GM19463 (cell line): ENCODE measurements around the gene ATR.
A peak's percentile ranks its signal among the peaks of the same experiment; 100 is the strongest.
"Not testable (repeated sequence)": the region's sequence is repeated elsewhere in the genome, so short reads cannot be mapped to it uniquely, and the experiment has no call there.

Experiments
- ATAC-seq: cut with Tn5 transposase; IDR thresholded peaks from one replicate; pipeline ENCODE4 v1.9.1; 2021; ENCODE audit warnings: mild to moderate bottlenecking, moderate library complexity; ENCODE audit not compliant: unreplicated experiment

The ATR gene

DNA sequence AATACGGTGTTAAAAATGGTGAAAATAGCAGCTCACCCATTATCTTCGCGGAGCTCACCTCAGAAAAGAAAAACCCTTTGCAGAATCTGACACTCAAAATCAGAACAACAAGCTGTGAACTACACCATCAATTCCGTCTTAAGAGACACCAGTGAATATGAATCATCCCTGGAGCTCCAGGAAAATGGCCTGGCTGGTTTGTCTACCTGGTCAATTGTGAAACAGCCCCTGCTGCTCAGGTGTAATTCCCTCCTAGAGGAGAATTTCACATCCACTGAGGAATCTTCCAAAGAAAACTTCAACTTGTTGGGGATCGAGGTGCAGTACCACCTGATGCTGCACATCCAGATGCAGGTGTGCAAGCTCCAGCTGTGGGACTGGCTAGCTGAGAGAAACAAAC, 127.7 kb downstream of the ATR start:
- ATAC-seq, result no peak

GRCh38 chr3:142450189-142450588, 128.3 kb downstream of the ATR start:
- no peak for ATAC-seq

DNA sequence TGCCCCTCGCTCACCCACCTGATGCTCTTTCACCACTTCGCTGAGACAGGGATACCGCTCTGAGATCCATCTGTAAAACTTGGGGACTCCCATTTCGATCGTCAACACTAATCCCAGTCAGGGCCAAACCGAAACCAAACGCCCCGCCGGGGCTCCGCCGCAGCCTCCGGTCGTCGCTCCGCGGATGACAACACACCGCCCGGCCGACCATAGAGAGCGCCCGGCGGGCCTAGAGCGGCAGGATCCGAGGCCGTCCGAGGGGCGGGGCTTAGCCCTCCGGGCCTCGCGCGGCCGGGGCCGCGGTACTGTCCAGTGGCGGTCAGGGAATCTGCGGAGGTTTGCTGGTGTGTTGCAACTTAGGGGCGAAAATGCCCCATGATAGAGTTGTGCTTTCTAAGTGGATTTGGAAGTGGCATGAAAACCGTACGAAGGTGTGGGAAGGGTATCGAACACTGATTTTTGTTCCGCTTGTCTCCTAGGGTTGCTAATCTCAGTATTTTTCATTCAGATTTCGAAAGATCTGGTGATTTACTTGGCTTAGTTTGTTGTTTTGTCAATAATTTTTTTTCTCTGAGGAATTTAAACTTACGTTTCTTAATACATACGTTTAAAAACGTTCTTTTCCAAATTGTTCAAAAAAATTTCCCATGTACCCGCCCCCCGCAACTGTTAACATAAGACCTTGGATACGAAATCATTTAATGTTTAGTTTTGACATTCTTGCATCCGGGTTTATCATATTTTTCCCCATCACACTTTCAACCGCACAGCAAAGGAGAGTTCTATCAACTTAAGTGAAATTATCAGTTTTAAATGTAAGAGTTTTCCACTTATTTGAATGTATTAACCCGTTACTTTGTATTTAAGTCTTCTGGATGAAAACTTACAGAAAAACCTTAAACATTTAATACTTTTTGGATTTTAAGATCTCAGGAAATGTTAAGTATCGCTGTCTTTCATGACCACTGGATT, 130.4 kb downstream of the ATR start, which contains the start of gene XRN1:
TSS of gene XRN1 (minus strand) at position 186 of the 972 bp plus-strand sequence. CDS start at position 93, 93 bp downstream.
- peak; percentile 87 for ATAC-seq

DNA sequence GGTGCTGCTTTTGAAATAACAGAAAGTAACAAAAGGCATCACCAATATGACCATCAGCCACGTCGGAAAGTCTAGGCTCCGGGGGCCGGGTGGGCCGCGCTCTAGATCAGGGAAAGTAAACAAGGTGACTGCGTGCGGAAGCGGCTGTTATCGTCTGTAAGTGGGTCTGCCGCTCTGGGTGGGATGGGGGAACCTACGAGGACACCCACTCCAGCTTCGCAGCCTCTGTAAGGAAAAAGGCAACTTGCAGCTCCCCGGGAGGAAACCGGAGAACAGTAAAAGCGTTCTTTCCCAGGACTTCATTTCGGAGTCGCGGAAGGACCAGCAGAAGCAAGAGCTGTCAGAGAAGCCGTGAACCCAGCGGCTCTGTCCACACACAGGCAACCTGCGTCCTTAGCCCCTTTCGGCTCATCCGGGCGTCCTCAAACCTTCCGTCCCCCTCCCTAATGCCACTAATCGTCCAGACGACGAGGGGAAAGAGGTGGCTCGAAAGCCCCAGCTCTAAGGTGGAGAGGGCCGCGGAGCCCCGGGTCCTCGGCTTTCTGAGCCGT, 131.2 kb downstream of the ATR start:
- ATAC-seq, result peak; percentile 16

GRCh38 chr3:142445816-142446254, 132.7 kb downstream of the ATR start:
- peak; percentile 47 for ATAC-seq

GRCh38 chr3:142444343-142444742, 134.2 kb downstream of the ATR start:
- ATAC-seq, result no peak

DNA sequence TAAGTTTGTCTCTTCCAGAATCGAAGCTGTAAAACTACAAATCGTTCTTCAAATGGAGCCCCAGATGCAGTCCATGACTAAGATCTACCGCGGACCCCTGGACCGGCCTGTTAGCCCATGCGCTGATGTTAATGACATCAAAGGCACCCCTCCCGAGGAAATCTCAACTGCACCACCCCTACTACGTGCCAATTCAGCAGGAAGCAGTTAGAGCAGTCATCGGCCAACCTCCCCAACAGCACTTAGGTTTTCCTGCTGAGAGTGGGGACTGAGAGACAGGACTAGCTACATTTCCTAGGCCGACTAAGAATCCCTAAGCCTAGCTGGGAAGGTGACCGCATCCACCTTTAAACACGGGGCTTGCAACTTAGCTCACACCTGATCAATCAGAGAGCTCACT, 135.5 kb downstream of the ATR start:
- ATAC-seq, result not testable (repeated sequence)

GRCh38 chr3:142439499-142440220, 138.9 kb downstream of the ATR start:
- not testable (repeated sequence) for ATAC-seq

DNA sequence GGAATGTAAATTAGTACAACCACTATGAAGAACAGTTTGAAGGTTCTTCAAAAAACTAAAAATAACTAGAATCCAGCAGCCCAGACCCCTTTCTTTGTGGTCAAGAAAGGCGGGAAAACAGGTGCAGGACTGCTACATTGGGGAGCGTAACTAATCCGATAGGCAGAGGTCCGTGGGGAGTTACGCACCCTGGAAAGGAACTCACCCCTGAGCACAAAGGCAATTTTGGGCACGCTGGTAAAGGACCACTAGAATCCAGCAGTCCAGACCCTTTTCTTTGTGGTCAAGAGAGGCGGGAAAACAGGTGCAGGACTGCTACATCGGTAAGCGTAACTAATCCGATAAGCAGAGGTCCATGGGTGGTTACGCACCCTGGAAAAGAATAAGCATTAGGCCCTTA, 140.4 kb downstream of the ATR start:
- not testable (repeated sequence) for ATAC-seq

DNA sequence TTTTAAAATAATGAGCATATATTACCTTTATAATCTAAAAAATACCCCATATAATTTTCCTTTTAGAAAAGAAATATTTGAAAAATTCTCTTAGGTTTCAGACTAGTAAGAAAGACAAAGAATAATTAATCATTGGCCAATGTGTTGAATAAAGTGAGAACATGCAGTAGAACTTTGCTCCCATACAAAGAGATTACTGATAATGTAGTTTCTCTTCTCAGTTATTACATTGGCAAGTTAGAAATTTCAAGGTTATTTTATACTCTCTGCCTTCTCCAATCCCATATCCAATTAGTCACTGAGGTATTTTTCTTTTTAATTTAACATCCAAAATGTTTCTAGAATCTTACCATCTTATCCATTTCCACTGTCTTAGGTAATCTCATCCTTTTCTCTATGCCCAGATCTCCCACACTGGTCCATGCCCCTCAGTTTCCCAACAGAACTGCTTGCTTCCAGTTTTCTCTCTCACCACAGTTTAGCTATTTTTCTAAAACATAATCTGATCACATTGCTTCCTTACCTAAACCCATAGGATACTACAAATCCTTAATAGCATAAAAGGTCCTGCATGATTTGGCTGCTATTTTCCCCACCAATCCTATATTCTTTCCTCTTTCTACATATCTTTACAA, 141.5 kb downstream of the ATR start:
- ATAC-seq, result no peak

- ATAC-seq, result no peak
Measured at GRCh38 chr3:142434503-142434902, 144.0 kb downstream of the ATR start.

DNA sequence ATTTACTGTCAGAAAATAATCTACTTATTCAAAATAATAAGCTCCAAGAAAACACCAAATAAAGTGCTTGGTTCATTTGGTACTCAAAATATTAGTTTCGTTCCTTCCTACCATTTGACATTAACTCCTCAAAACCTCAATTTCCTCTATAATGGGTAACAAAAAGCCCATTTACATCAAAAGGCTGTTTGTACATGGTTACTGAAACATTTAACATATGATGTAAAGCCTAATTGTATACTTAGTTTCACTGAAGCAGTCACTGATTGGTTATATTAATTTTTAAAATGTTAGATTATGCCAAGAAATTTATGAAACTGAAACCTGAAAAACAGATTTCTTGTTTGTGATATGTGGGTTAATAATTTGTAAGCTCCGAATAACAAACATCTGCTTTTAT, 145.4 kb downstream of the ATR start:
- ATAC-seq, result peak; percentile 66

GRCh38 chr3:142429582-142429981, 149.0 kb downstream of the ATR start:
- ATAC-seq, result no peak

GRCh38 chr3:142424754-142425153, 153.8 kb downstream of the ATR start:
- ATAC-seq, result no peak

DNA sequence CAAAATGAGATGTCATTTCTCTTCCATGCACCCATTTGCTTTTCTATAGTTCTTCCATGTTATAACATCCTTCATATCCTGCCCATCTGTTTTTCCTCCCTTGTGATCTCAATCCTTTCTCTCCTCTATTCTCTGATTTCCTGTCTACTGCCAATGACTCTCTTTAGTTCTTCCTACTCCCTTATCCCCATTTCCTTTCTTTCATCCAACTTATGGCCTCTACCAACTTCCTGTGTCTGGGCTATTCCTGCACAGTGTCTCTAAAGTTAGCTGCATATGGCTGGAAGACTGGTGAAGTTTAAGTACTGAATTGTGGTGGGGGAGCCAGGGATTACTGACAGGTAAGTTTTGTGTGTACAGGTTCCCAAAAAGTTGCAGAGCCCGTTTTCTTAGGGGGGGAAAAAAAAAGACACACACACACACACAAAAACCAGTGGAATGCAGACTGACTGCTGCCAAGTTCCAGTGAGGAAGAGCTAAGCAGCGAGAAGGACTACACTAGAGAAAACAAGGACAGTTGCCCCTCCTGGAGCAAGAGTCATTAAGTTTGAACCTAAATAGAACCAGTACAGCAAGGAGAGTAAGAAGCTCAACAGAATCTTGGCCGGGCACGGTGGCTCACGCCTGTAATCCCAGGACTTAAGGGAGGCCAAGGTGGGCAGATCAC, 159.5 kb downstream of the ATR start:
- ATAC-seq, result no peak

DNA sequence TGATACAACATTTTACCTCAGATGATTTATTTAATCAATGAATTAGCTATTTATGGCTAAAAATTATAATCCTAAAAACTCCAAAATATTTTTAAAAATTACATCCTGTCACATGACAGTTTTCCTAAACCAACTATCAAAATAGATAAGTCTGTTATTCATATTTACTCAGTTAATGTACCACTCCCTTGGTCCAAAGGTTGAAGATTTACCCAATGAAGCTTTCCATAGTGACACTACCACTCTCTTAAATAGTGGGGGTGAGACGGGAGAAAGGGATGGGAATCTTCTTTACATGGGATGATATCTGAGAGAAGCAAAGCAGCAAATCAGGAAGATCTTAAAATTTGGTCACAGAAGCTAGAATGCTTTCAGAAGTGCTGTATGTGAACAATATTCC, 161.2 kb downstream of the ATR start:
- no peak for ATAC-seq

DNA sequence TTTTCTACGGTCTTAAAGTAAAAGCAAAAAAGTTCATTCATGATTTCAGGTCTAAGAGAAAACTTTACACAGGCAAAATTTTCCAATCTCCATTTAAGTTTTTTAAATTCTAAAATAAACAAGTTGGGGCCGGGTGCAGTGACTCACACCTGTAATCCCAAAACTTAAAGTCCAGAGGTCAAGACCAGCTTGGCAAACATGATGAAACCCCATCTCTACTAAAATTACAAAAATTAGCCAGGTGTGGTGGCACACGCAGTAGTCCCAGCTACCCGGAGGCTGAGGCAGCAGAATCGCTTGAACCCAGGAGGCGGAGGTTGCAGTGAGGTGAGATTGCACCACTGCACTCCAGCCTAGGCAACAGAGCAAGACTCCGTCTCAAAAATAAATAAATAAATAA, 178.0 kb downstream of the ATR start:
- not testable (repeated sequence) for ATAC-seq
